Epithelial cell of esophagus (primary cell): Measurements from ENCODE around the gene CSF1R.

Experiments used
- DNase-seq: peaks from one replicate; pipeline ENCODE4 v3.0.0; 2010; ENCODE audit warnings: low read depth
- H3K4me3 ChIP-seq: 2 replicates; pipeline ENCODE4 v1.5.1; 2011; ENCODE audit warnings: mild to moderate bottlenecking, low read length, control low read depth
- TF ChIP-seq, protein P1 (sequence below): IDR thresholded peaks from 2 replicates; pipeline ENCODE4 v1.5.1; 2011; ENCODE audit warnings: low read depth, mild to moderate bottlenecking, low read length, control low read depth, inconsistent platforms; ENCODE audit not compliant: insufficient read depth; ENCODE audit errors: missing control alignments

Gene CSF1R

DNA sequence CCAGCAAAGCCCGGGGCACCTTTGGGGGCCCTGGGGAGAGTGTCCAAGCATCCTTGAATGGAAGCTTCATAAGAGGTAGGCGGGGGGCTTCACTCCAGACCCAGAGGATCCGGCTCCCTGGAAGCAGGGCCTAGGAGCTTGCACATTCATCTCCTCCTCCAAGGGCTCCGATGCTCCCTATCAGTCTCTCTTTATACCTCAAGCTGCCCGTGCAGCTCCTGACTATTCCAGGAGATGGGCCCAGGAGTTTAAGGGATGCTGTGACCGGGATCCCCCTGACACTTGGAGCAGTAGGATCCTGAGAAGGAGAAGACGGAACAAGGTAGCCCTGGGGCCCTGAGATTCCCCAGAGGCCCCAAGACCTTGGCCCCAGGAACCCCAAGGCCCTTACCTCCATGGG, 25.9 kb downstream of the CSF1R start:
- no peak for DNase-seq
- TF ChIP-seq, protein P1, sequence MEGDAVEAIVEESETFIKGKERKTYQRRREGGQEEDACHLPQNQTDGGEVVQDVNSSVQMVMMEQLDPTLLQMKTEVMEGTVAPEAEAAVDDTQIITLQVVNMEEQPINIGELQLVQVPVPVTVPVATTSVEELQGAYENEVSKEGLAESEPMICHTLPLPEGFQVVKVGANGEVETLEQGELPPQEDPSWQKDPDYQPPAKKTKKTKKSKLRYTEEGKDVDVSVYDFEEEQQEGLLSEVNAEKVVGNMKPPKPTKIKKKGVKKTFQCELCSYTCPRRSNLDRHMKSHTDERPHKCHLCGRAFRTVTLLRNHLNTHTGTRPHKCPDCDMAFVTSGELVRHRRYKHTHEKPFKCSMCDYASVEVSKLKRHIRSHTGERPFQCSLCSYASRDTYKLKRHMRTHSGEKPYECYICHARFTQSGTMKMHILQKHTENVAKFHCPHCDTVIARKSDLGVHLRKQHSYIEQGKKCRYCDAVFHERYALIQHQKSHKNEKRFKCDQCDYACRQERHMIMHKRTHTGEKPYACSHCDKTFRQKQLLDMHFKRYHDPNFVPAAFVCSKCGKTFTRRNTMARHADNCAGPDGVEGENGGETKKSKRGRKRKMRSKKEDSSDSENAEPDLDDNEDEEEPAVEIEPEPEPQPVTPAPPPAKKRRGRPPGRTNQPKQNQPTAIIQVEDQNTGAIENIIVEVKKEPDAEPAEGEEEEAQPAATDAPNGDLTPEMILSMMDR, result no peak

GRCh38 chr5:150059623-150060022, 26.7 kb downstream of the CSF1R start:
- no peak overlapping the region for H3K4me3 ChIP-seq
- no peak for DNase-seq
- TF ChIP-seq, protein P1, result no peak

More for the DNA sequence above, 25.9 kb downstream of the CSF1R start:
- H3K4me3 ChIP-seq, result no peak overlapping the region

DNA sequence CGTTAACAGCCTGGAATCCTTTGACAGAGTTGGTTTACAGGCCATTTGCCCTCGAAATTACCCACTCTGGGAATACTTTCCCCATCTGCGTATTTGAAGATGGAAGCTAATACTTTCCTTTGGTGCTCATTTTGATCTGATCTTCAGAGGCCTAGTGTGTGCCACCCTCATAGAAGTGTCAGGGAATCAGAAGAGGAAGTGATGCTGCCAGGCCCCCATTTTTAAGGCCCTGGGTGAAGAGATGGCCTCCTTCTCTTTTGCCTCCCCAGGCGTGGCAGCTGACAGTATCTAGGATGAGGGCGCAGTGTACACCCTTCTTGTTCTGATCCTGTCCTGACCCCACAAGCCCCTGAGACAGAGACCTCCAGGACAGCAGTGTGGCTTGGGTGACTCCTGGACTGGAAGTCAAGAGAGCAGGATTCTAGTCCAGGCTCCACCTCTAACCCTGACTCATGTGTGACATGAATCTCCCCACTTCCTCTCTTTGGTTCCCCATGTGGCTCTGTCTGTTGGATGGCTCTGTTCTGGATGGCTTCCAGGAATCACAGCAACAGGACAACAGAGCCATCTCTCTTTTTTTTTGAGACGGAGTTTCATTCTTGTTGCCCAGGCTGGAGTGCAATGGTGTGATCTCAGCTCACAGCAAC, 27.8 kb downstream of the CSF1R start:
- DNase-seq, result peak; percentile 69
- TF ChIP-seq, protein P1, result no peak
- H3K4me3 ChIP-seq, result no peak overlapping the region

- no peak overlapping the region for H3K4me3 ChIP-seq
- no peak for DNase-seq
- TF ChIP-seq, protein P1, result no peak
These were observed 28.4 kb downstream of the CSF1R start for GRCh38 chr5:150057996-150058395.

DNA sequence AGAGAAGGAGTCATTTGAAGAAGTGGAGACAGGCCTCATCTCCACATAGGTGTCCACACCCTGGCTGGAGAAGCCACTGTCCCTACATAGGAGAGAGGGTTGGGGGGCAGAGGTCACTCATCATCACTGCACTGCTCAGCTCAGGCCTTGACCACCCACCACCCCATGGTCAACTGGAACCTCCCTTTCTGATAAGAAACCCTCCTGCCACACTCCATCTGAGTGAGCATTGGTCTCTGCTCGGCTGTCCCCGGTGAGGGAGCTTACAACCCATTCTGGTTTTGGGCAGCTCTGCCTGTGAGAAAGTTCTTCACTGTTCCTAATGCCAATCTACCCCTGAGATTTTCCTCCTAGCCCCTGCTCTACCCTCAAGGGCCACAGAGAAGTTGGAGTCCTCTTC, 28.8 kb downstream of the CSF1R start:
- H3K4me3 ChIP-seq, result no peak overlapping the region
- TF ChIP-seq, protein P1, result no peak
- DNase-seq, result no peak

GRCh38 chr5:150057052-150057451, 29.3 kb downstream of the CSF1R start:
- no peak overlapping the region for H3K4me3 ChIP-seq
- DNase-seq, result peak; percentile 21
- TF ChIP-seq, protein P1, result no peak

- DNase-seq, result no peak
These were observed 30.3 kb downstream of the CSF1R start for GRCh38 chr5:150056075-150056443.

More at GRCh38 chr5:150056075-150056443, 30.3 kb downstream of the CSF1R start:
- H3K4me3 ChIP-seq, result no peak overlapping the region
- TF ChIP-seq, protein P1, result no peak
